ENCODE results near the gene SGTA.

DNA sequence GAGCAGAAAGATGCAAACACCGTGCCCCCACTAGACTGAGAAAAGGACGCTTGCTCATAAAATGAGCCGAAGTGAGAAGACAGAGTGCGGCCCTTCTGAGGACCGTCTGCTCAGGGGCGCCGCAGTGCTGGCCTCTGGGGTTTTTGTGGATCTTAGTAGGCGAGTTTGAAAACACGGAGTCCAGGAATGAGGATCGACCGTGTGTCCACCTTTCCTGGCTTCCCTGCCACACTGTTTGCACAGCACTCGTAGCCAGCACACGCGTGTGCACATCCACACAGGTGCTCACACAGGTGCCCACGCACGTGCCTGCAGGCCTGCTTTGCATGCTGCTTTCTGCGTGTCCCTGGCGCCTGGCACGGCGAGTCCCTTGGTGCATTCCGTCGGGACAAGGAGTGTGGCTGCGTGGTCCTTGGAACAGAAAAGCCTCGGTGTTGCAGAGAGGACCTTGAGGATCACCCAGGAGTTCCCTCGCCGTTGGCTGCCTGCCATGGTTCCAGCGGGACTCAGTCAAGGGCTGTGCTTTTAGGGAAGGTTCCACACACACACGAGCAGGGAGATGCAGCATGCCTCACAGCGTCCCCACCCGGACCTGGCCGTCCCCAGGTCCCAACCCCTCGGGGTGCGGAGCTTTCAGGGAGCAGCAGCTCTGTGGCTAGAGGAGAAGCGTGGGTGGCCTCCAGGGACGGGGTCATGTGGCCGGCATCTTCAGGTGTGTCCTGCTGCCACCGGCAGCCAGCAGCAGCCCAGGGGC, 26.5 kb upstream of the SGTA start:
- TF ChIP-seq TAF1 (IDR thresholded peaks at IDR 0.05; ENCODE audit: borderline replicate concordance, insufficient read depth, low read length) = no peak
- TF ChIP-seq, protein P1, sequence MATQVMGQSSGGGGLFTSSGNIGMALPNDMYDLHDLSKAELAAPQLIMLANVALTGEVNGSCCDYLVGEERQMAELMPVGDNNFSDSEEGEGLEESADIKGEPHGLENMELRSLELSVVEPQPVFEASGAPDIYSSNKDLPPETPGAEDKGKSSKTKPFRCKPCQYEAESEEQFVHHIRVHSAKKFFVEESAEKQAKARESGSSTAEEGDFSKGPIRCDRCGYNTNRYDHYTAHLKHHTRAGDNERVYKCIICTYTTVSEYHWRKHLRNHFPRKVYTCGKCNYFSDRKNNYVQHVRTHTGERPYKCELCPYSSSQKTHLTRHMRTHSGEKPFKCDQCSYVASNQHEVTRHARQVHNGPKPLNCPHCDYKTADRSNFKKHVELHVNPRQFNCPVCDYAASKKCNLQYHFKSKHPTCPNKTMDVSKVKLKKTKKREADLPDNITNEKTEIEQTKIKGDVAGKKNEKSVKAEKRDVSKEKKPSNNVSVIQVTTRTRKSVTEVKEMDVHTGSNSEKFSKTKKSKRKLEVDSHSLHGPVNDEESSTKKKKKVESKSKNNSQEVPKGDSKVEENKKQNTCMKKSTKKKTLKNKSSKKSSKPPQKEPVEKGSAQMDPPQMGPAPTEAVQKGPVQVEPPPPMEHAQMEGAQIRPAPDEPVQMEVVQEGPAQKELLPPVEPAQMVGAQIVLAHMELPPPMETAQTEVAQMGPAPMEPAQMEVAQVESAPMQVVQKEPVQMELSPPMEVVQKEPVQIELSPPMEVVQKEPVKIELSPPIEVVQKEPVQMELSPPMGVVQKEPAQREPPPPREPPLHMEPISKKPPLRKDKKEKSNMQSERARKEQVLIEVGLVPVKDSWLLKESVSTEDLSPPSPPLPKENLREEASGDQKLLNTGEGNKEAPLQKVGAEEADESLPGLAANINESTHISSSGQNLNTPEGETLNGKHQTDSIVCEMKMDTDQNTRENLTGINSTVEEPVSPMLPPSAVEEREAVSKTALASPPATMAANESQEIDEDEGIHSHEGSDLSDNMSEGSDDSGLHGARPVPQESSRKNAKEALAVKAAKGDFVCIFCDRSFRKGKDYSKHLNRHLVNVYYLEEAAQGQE (IDR thresholded peaks at IDR 0.05; ENCODE audit: insufficient read depth in 1 of 2, low read depth in 2 of 2, low read length in 2 of 2) = no peak
- TF ChIP-seq POLR2AphosphoS5 (IDR thresholded peaks at IDR 0.05; ENCODE audit: low read depth, low read length) = no peak

All from PFSK-1 (cell line).